Sigmoid colon (tissue), 7 donors: Measurements from ENCODE around the gene E2F6. TPM values are rescaled to one million over a fixed set of nuclear protein-coding genes. Genes with fewer than 3 reads are reported as not detected.

Experiments
- DNase-seq: peaks from one replicate; pipeline ENCODE4 v3.0.0-alpha.2; 2019
- H3K27ac ChIP-seq, 4 donors: fragments of 200-600 bp; sonication (generic); one replicate each; pipeline ENCODE4 v1.5.1; 2016 to 2019; ENCODE audit warnings: mild to moderate bottlenecking in 1 of 4
- H3K27me3 ChIP-seq, 3 donors: fragments of 200-600 bp; sonication (generic); one replicate each; pipeline ENCODE4 v1.5.1; 2019; ENCODE audit warnings: mild to moderate bottlenecking in 1 of 3
- H3K36me3 ChIP-seq, 4 donors: fragments of 200-600 bp; sonication (generic); one replicate each; pipeline ENCODE4 v1.5.1; 2016 to 2019
- H3K4me1 ChIP-seq, 4 donors: fragments of 200-600 bp; sonication (generic); one replicate each; pipeline ENCODE4 v1.5.1; 2017 to 2019
- H3K4me3 ChIP-seq, 4 donors: fragments of 200-600 bp; sonication (generic); one replicate each; pipeline ENCODE4 v1.5.1; 2017 to 2019; ENCODE audit warnings: mild to moderate bottlenecking in 2 of 4, moderate library complexity in 1 of 4
- H3K9me3 ChIP-seq, 4 donors: fragments of 200-600 bp in 3 of 4; sonication (generic) in 3 of 4; one replicate each; pipeline versions ENCODE4 v1.5.1 to v1.6.1; 2013 to 2019
- EP300 ChIP-seq, 4 donors: sonication (generic); formaldehyde crosslinking; IDR thresholded peaks; one replicate each; pipeline ENCODE4 v1.6.1; 2017; ENCODE audit warnings: antibody characterized with exemption in 4 of 4
- POLR2A ChIP-seq, 2 donors: fragments of 450-650 bp; IDR thresholded peaks; one replicate each; pipeline ENCODE4 v1.6.1; 2016; ENCODE audit warnings: antibody characterized with exemption in 2 of 2, mild to moderate bottlenecking in 2 of 2, moderate library complexity in 2 of 2
- POLR2AphosphoS5 ChIP-seq, 4 donors: sonication (generic); formaldehyde crosslinking; IDR thresholded peaks; one replicate each; pipeline ENCODE4 v1.6.1; 2017; ENCODE audit warnings: antibody characterized with exemption in 4 of 4
- WGBS, 2 donors: extraction: QIAGEN DNeasy Blood & Tissue Kit; methylation state at CpG; one replicate each; pipeline ENCODE4 v1.1.7; 2013; 5-methylcytosine and 5-hydroxymethylcytosine counted together
- intact Hi-C: fragments of 100-400 bp; cut with DNase I; formaldehyde crosslinking; loops from one replicate; pipeline ENCODE4 v1.15.1; 2023
- polyA plus RNA-seq, 3 donors: library from polyadenylated mRNA; stranded (reverse); fragments of 200-250 nt; gene quantifications; one replicate each; pipeline ENCODE4 v1.2.3, GENCODE V29; 2013
- total RNA-seq, 4 donors: library from RNA; depleted of rRNA; stranded (reverse); fragments of >200 nt; gene quantifications; one replicate each; pipeline ENCODE4 v1.1.0, GENCODE V29; 2016
- TF ChIP-seq, protein P1 (sequence below), 4 experiments: fragments of 450-650 bp in 3 of 4; fragments of 200-600 bp in 1 of 4; IDR thresholded peaks; one replicate each; pipeline ENCODE4 v1.5.1; 2016 to 2019; ENCODE audit warnings: antibody characterized with exemption in 4 of 4, mild to moderate bottlenecking in 3 of 4, moderate library complexity in 2 of 4
- donor health status: healthy with polysubstance abuse.
- donor health status: Bipolar disorder and iron deficiency.
- donor health status: healthy.

E2F6 gene
- total RNA-seq (10 to 100 TPM; 11.8 to 24.2 (median 19.5) TPM), polyA plus RNA-seq (1 to 10 TPM; 3.6 to 5.5 (median 3.9) TPM)

- H3K4me3 ChIP-seq, result peak within 1 kb of the TSS; percentile 50 to 67 (median 62)
- TF ChIP-seq, protein P1, sequence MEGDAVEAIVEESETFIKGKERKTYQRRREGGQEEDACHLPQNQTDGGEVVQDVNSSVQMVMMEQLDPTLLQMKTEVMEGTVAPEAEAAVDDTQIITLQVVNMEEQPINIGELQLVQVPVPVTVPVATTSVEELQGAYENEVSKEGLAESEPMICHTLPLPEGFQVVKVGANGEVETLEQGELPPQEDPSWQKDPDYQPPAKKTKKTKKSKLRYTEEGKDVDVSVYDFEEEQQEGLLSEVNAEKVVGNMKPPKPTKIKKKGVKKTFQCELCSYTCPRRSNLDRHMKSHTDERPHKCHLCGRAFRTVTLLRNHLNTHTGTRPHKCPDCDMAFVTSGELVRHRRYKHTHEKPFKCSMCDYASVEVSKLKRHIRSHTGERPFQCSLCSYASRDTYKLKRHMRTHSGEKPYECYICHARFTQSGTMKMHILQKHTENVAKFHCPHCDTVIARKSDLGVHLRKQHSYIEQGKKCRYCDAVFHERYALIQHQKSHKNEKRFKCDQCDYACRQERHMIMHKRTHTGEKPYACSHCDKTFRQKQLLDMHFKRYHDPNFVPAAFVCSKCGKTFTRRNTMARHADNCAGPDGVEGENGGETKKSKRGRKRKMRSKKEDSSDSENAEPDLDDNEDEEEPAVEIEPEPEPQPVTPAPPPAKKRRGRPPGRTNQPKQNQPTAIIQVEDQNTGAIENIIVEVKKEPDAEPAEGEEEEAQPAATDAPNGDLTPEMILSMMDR (IDR thresholded peaks at IDR 0.05), result no peak
- TF ChIP-seq POLR2A (IDR thresholded peaks at IDR 0.05), result peak; percentile 68 to 77
- TF ChIP-seq POLR2AphosphoS5 (IDR thresholded peaks at IDR 0.05), result peak; percentile 90 to 94 (median 91)
- TF ChIP-seq EP300 (IDR thresholded peaks at IDR 0.05), result peak in 2 of 4 donors; percentile 11 to 27
- H3K36me3 ChIP-seq, result peaks cover 0 to 8% (median 0%) of the 10 kb centered on the region in 4 donors
- DNase-seq, result peak; percentile 96
- H3K27ac ChIP-seq, result peak within 1 kb of the TSS; percentile 85 to 97 (median 94)
- peaks cover 3 to 51% (median 40%) of the 10 kb centered on the region in 4 donors for H3K4me1 ChIP-seq
- WGBS, 2 donors, result 0 to 1% methylated on average over 86 of the region's 86 CpGs
- intact Hi-C loops, result loop anchor here (2.0 to 5.0 kb wide), 2 partner anchors 123 to 279 kb away; partner anchors contain the start of gene ROCK2
- no peaks in the 10 kb centered on the region for H3K27me3 ChIP-seq
- no peaks in the 10 kb centered on the region for H3K9me3 ChIP-seq
Observed at GRCh38 chr2:11465485-11466306, at the start of gene E2F6. Gene E2F6, minus strand, starts transcription at chr2:11466161. Its CDS starts 282 bp downstream, at chr2:11465879.

DNA sequence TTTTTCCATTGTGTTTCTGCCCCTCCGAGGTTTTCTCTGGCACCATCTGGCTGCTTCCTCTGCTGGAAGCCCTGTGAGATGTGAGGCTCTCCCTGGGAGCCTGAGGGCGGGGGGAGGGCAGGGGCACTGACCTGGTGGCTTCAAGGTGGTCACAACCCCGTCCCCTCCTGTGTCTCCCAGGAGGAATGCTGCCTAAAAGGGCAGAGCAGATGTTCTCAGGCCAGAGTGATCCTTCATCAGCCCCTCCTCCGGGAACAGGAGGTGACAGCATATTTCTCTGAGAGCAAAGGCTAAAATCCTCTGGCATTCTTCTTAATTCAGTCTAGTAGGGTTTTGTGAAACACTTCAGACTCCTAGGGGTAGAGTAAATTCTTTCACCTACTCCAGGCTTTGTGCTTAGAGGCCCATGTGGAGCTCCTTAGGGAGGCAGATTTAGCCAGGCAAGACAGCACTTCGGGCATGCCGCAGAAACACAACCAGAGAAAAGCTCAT lies 49.6 kb upstream of the E2F6 start:
- WGBS, 2 donors, result 66 to 82% methylated on average over 6 of the region's 6 CpGs
- no peak for DNase-seq
- no peaks in the 10 kb centered on the region for H3K27me3 ChIP-seq
- no peak overlapping the region for H3K27ac ChIP-seq
- TF ChIP-seq EP300 (IDR thresholded peaks at IDR 0.05) (no peak), POLR2A (IDR thresholded peaks at IDR 0.05) (no peak), POLR2AphosphoS5 (IDR thresholded peaks at IDR 0.05) (no peak)
- TF ChIP-seq, protein P1 (IDR thresholded peaks at IDR 0.05), result no peak
- intact Hi-C loops, result no loop called here
- no peaks in the 10 kb centered on the region for H3K9me3 ChIP-seq
- H3K36me3 ChIP-seq, result no peaks in the 10 kb centered on the region
- peaks cover 0 to 3% (median 0%) of the 10 kb centered on the region in 4 donors for H3K4me1 ChIP-seq
- no peak overlapping the region for H3K4me3 ChIP-seq

DNA sequence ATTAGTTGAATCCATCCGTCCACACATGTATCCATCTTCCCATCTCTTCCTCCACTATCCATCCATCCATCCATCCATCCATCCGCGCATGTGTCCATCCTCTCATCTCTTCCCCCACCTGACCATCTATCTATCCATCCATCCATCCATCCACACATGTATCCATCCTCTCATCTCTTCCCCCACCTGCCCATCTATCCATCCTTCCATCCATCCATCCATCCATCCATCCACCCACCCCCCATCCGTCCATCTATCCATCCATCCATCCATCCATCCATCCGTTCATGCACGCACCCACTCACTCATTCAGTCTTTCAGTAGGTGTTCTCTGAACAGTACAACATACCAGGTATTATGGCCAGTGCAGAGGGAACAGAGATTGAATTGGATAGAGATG lies 48.9 kb upstream of the E2F6 start:
- WGBS, 2 donors, result 86 to 97% methylated on average over 6 of the region's 6 CpGs
- Histone ChIP-seq H3K4me3 (no peak overlapping the region), H3K36me3 (no peaks in the 10 kb centered on the region), H3K27me3 (no peaks in the 10 kb centered on the region), H3K27ac (no peak overlapping the region), H3K9me3 (no peaks in the 10 kb centered on the region), H3K4me1 (peaks cover 0 to 3% (median 0%) of the 10 kb centered on the region in 4 donors)
- intact Hi-C loops, result no loop called here
- DNase-seq, result no peak
- TF ChIP-seq EP300 (IDR thresholded peaks at IDR 0.05), result no peak
- TF ChIP-seq POLR2AphosphoS5 (IDR thresholded peaks at IDR 0.05), result no peak
- no peak for TF ChIP-seq POLR2A (IDR thresholded peaks at IDR 0.05)
- TF ChIP-seq, protein P1 (IDR thresholded peaks at IDR 0.05), result no peak

DNA sequence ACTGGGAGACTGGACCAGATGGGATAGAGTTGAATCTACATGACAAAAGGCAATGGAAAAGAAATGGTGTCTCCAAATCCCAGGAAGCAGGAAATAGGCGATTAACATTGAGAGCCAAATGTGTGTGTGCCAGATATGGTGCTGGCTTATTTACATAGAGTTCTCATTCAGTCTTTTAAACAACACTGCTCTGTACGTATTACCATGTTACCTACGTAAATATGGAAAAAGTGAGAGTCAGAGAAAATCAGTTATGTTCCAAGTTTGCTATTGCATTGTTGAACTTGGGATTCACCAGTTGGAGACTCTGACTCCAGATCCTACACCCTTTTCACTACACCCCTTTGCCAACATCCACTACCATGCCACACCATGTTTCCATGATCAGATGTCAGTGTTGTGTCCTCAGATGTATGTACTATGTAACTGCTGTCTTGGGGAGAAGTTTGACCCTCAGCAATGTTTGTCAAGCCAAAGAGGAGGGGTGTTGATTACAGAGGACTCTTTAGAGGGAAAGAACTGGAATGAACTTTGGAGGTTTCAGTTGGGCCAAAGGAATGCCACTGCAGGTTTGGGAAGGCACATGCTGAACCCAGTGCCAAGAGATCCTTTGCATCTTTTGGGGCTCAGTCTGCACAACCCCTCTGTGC lies 48.2 kb upstream of the E2F6 start:
- no peaks in the 10 kb centered on the region for H3K9me3 ChIP-seq
- no peak overlapping the region for H3K27ac ChIP-seq
- DNase-seq, result no peak
- no peaks in the 10 kb centered on the region for H3K36me3 ChIP-seq
- intact Hi-C loops, result no loop called here
- WGBS, 2 donors, result 68 to 79% methylated on average over 3 of the region's 3 CpGs
- no peak overlapping the region for H3K4me3 ChIP-seq
- H3K27me3 ChIP-seq, result no peaks in the 10 kb centered on the region
- peaks cover 0 to 3% (median 0%) of the 10 kb centered on the region in 4 donors for H3K4me1 ChIP-seq
- TF ChIP-seq POLR2A (IDR thresholded peaks at IDR 0.05) (no peak), EP300 (IDR thresholded peaks at IDR 0.05) (no peak), POLR2AphosphoS5 (IDR thresholded peaks at IDR 0.05) (no peak)
- TF ChIP-seq, protein P1 (IDR thresholded peaks at IDR 0.05), result no peak
